HepG2 (cell line): Measurements from ENCODE around the gene NFE2L2. TPM values are rescaled to one million over a fixed set of nuclear protein-coding genes. Genes with fewer than 3 reads are reported as not detected.

ENCODE experiments used
- FOXK2 ChIP-seq: fragments of 450-650 bp; IDR thresholded peaks from 2 replicates; pipeline ENCODE4 v1.6.1; 2016
- GATAD1 ChIP-seq: IDR thresholded peaks from 2 replicates; pipeline ENCODE4 v1.6.1; 2016; ENCODE audit warnings: missing genetic modification reagents, missing compliant biosample characterization
- GATAD2A ChIP-seq: IDR thresholded peaks from 2 replicates; pipeline ENCODE4 v1.6.1; 2016
- KLF6 ChIP-seq: IDR thresholded peaks from 2 replicates; pipeline ENCODE4 v1.8.0; 2016; ENCODE audit warnings: missing biosample characterization, missing genetic modification reagents
- MAX ChIP-seq: IDR thresholded peaks from 2 replicates; pipeline ENCODE4 v1.6.1; 2012; ENCODE audit warnings: inconsistent platforms
- SATB2 ChIP-seq: sonication (generic); formaldehyde crosslinking; IDR thresholded peaks from 2 replicates; pipeline ENCODE4 v1.5.0; 2020; ENCODE audit warnings: missing genetic modification reagents
- SOX6 ChIP-seq, 2 experiments: fragments of 450-650 bp in 1 of 2; sonication (generic) in 1 of 2; formaldehyde crosslinking in 1 of 2; IDR thresholded peaks; 2 replicates each; pipeline versions ENCODE4 v1.4.0 to v1.6.1; 2017 to 2020; ENCODE audit warnings: antibody characterized with exemption in 1 of 2, mild to moderate bottlenecking in 1 of 2, missing genetic modification reagents in 1 of 2
- TSC22D2 ChIP-seq: sonication (generic); formaldehyde crosslinking; IDR thresholded peaks from 2 replicates; pipeline ENCODE4 v1.5.1; 2020; ENCODE audit warnings: missing genetic modification reagents, mild to moderate bottlenecking, borderline replicate concordance
- ZFP36L2 ChIP-seq: sonication (generic); formaldehyde crosslinking; IDR thresholded peaks from 2 replicates; pipeline ENCODE4 v1.4.0; 2020; ENCODE audit warnings: missing genetic modification reagents
- ZFP37 ChIP-seq: sonication (generic); formaldehyde crosslinking; IDR thresholded peaks from 2 replicates; pipeline ENCODE4 v1.4.0; 2020; ENCODE audit warnings: missing genetic modification reagents, borderline replicate concordance
- ZNF136 ChIP-seq: sonication (generic); formaldehyde crosslinking; IDR thresholded peaks from 2 replicates; pipeline ENCODE4 v1.8.1; 2022; ENCODE audit warnings: low read depth, mild to moderate bottlenecking, moderate library complexity, missing genetic modification reagents
- ZNF609 ChIP-seq: sonication (generic); formaldehyde crosslinking; IDR thresholded peaks from 2 replicates; pipeline ENCODE4 v1.4.0; 2020; ENCODE audit warnings: mild to moderate bottlenecking, missing genetic modification reagents, borderline replicate concordance
- ZNF672 ChIP-seq: sonication (generic); formaldehyde crosslinking; IDR thresholded peaks from 2 replicates; pipeline ENCODE4 v1.8.1; 2022; ENCODE audit warnings: missing genetic modification reagents
- ZNF674 ChIP-seq: sonication (generic); formaldehyde crosslinking; IDR thresholded peaks from 2 replicates; pipeline ENCODE4 v1.5.0; 2020; ENCODE audit warnings: low read depth, mild to moderate bottlenecking, missing genetic modification reagents
- ZSCAN30 ChIP-seq: sonication (generic); formaldehyde crosslinking; IDR thresholded peaks from 2 replicates; pipeline ENCODE4 v1.5.0; 2020; ENCODE audit warnings: mild to moderate bottlenecking, missing genetic modification reagents
- polyA plus RNA-seq, 8 experiments: library from polyadenylated mRNA; depleted of rRNA in 3 of 8; stranded (reverse) in 7 of 8; unstranded in 1 of 8; fragments of >200 nt; fragmentation: Illumina TruSeq in 4 of 8; extraction: Trizol in 4 of 8; gene quantifications; 2 replicates each; pipeline versions ENCODE4 v1.2.1 to v1.2.3, GENCODE V29; 2011 to 2016; ENCODE audit warnings: low read depth in 4 of 8, missing spikeins in 1 of 8, mixed read lengths in 1 of 8; ENCODE audit not compliant: insufficient read depth in 1 of 8
- total RNA-seq, 5 experiments: library from RNA; depleted of rRNA; stranded (reverse); fragments of >200 nt; fragmentation: Illumina TruSeq; extraction: Trizol; gene quantifications; 2 replicates each; pipeline ENCODE4 v1.2.3, GENCODE V29; 2016; ENCODE audit warnings: low read depth in 1 of 5
- TF ChIP-seq, protein P1 (sequence below): sonication (generic); formaldehyde crosslinking; IDR thresholded peaks from 2 replicates; pipeline ENCODE4 v1.4.0; 2020; ENCODE audit warnings: missing genetic modification reagents, low read depth, mild to moderate bottlenecking, borderline replicate concordance
- TF ChIP-seq, protein P2 (sequence below): sonication (generic); formaldehyde crosslinking; IDR thresholded peaks from 2 replicates; pipeline ENCODE4 v1.4.0; 2020; ENCODE audit warnings: missing genetic modification reagents
- TF ChIP-seq, protein P3 (sequence below): fragments of 450-650 bp; IDR thresholded peaks from 2 replicates; pipeline ENCODE4 v1.6.1; 2017; ENCODE audit warnings: mild to moderate bottlenecking

The NFE2L2 gene
- total and polyA plus RNA-seq, 2 of the 13 experiments (the other 11 are each of a cell fraction or from before 2014, with no cell fraction given) = 84.6 to 215 TPM

DNA sequence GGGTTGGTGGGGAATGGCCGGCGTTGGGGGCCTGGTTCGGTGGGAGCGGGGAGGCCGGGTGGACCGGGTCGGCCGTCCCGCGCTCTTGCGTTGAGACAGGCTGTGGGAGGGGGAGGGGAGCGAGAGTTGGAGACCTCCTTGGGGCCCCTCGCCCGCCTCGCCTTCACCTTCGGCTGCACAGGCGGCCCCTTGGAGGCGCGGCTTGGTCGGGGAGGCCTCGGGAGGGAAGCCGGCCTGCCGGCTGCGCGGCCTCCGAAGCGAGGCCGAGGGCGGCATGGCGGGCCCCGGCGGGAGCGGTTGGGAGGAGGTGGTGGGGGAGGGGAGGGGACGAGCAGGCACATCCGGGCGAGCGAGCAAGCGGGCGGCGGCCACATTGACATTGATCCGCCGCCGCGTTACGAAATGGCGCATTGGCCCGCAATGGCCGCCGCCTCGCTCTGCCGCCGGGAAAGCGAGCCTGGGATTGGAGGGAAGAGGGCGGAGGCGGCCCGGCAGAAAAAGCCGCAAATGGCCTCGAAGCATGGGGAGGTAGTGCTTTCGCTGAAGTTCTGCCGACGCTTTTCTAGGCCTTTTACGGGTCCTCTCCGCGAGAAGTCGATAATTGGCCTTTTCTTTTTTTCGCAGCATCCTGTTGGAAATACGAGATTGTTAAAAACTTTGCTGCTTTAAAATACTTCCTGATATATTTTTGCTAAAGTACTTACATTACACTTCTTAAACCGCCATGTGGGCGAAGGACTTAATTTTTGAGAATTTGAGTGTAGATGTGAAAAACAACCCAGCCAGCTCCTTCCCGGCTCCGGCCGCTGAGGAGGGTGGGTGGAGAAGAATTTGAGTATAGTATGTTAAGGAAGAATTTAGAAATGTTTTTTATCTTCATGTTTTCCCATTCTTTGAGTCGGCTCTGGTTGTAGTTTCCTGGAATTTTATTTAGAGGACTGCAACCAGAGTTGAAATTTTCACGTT is 51.4 kb downstream of the NFE2L2 start (continued):
- TF ChIP-seq KLF6 = peak; percentile 95
- peak; percentile 95 for TF ChIP-seq MAX
- TF ChIP-seq GATAD1 (CRISPR knock-in tag) = peak; percentile 86
- no peak for TF ChIP-seq SOX6 (IDR thresholded peaks at IDR 0.05)
- peak; percentile 43; the same call in 1 of the 2 replicates for TF ChIP-seq SOX6 (CRISPR knock-in tag; IDR thresholded peaks at IDR 0.05)
- no peak for TF ChIP-seq FOXK2
- 0 out of 2 replicates have a peak, but pooled peaks have one; percentile 74 for TF ChIP-seq ZFP36L2 (CRISPR knock-in tag)
- TF ChIP-seq SATB2 (CRISPR knock-in tag) = no peak
- TF ChIP-seq GATAD2A (CRISPR knock-in tag) = peak; percentile 48
- peak; percentile 56; the same call in 1 of the 2 replicates for TF ChIP-seq ZNF672
- peak; percentile 93; the same call in 1 of the 2 replicates for TF ChIP-seq TSC22D2 (CRISPR knock-in tag)
- no peak for TF ChIP-seq ZNF674 (CRISPR knock-in tag)
- TF ChIP-seq, protein P1, sequence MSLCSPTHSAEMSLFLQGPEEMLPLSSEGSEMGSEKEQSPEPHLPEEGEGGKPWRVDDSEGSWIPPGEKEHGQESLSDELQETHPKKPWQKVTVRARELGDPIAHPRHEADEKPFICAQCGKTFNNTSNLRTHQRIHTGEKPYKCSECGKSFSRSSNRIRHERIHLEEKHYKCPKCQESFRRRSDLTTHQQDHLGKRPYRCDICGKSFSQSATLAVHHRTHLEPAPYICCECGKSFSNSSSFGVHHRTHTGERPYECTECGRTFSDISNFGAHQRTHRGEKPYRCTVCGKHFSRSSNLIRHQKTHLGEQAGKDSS (CRISPR knock-in tag) = peak; percentile 89; the same call in 1 of the 2 replicates
- no peak for TF ChIP-seq ZFP37 (CRISPR knock-in tag)
- TF ChIP-seq, protein P2, sequence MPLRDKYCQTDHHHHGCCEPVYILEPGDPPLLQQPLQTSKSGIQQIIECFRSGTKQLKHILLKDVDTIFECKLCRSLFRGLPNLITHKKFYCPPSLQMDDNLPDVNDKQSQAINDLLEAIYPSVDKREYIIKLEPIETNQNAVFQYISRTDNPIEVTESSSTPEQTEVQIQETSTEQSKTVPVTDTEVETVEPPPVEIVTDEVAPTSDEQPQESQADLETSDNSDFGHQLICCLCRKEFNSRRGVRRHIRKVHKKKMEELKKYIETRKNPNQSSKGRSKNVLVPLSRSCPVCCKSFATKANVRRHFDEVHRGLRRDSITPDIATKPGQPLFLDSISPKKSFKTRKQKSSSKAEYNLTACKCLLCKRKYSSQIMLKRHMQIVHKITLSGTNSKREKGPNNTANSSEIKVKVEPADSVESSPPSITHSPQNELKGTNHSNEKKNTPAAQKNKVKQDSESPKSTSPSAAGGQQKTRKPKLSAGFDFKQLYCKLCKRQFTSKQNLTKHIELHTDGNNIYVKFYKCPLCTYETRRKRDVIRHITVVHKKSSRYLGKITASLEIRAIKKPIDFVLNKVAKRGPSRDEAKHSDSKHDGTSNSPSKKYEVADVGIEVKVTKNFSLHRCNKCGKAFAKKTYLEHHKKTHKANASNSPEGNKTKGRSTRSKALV = no peak
- peak; percentile 56; the same call in 1 of the 2 replicates for TF ChIP-seq ZNF609 (CRISPR knock-in tag)
- peak; percentile 97; the same call in 1 of the 2 replicates for TF ChIP-seq ZSCAN30 (CRISPR knock-in tag)
- TF ChIP-seq, protein P3, sequence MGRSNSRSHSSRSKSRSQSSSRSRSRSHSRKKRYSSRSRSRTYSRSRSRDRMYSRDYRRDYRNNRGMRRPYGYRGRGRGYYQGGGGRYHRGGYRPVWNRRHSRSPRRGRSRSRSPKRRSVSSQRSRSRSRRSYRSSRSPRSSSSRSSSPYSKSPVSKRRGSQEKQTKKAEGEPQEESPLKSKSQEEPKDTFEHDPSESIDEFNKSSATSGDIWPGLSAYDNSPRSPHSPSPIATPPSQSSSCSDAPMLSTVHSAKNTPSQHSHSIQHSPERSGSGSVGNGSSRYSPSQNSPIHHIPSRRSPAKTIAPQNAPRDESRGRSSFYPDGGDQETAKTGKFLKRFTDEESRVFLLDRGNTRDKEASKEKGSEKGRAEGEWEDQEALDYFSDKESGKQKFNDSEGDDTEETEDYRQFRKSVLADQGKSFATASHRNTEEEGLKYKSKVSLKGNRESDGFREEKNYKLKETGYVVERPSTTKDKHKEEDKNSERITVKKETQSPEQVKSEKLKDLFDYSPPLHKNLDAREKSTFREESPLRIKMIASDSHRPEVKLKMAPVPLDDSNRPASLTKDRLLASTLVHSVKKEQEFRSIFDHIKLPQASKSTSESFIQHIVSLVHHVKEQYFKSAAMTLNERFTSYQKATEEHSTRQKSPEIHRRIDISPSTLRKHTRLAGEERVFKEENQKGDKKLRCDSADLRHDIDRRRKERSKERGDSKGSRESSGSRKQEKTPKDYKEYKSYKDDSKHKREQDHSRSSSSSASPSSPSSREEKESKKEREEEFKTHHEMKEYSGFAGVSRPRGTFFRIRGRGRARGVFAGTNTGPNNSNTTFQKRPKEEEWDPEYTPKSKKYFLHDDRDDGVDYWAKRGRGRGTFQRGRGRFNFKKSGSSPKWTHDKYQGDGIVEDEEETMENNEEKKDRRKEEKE = no peak
- TF ChIP-seq ZNF136 = no peak
